GM06990 (cell line): ENCODE data around the gene MTNR1B.

Experiments
- DNase-seq: peaks from one replicate; pipeline ENCODE4 v3.0.0-alpha.2; 2011; ENCODE audit not compliant: insufficient read length; ENCODE audit errors: extremely low read depth
- H3K27me3 ChIP-seq: replicated peaks from 2 replicates; pipeline ENCODE4 v1.6.0; 2011; ENCODE audit warnings: low read length; ENCODE audit not compliant: control insufficient read depth, insufficient read depth
- H3K36me3 ChIP-seq: 2 replicates; pipeline ENCODE4 v1.5.1; 2011; ENCODE audit warnings: low read length; ENCODE audit not compliant: control insufficient read depth, insufficient read depth
- H3K4me3 ChIP-seq: replicated peaks from 2 replicates; pipeline ENCODE4 v1.5.1; 2011; ENCODE audit warnings: low read depth, mild to moderate bottlenecking, control low read depth, low read length
- CTCF ChIP-seq: IDR thresholded peaks from 2 replicates; pipeline ENCODE4 v1.5.1; 2011; ENCODE audit warnings: low read length, control low read depth, mild to moderate bottlenecking, inconsistent platforms; ENCODE audit not compliant: insufficient read depth, poor library complexity, severe bottlenecking

MTNR1B gene

GRCh38 chr11:92954003-92954402, 15.4 kb upstream of the MTNR1B start:
- DNase-seq: no peak
- H3K36me3 ChIP-seq: no peaks in the 10 kb centered on the region
- no peak for TF ChIP-seq CTCF
- H3K27me3 ChIP-seq: no peaks in the 10 kb centered on the region
- no peak overlapping the region for H3K4me3 ChIP-seq

GRCh38 chr11:92955860-92956259, 13.6 kb upstream of the MTNR1B start:
- DNase-seq: no peak
- Histone ChIP-seq H3K4me3 (no peak overlapping the region), H3K36me3 (no peaks in the 10 kb centered on the region), H3K27me3 (no peaks in the 10 kb centered on the region)
- TF ChIP-seq CTCF: no peak

- Histone ChIP-seq H3K36me3 (no peaks in the 10 kb centered on the region), H3K27me3 (no peaks in the 10 kb centered on the region; the same call in 1 of the 2 replicates), H3K4me3 (no peak overlapping the region)
- no peak for DNase-seq
- no peak for TF ChIP-seq CTCF
Measured at GRCh38 chr11:92960886-92961285, 8.6 kb upstream of the MTNR1B start.

- TF ChIP-seq CTCF: no peak
- H3K27me3 ChIP-seq: no peaks in the 10 kb centered on the region; the same call in 1 of the 2 replicates
- no peaks in the 10 kb centered on the region for H3K36me3 ChIP-seq
- DNase-seq: no peak
- no peak overlapping the region for H3K4me3 ChIP-seq
Measured at GRCh38 chr11:92962446-92962845, 7.0 kb upstream of the MTNR1B start.

- no peaks in the 10 kb centered on the region; the same call in 1 of the 2 replicates for H3K27me3 ChIP-seq
- DNase-seq: no peak
- no peaks in the 10 kb centered on the region for H3K36me3 ChIP-seq
- no peak overlapping the region for H3K4me3 ChIP-seq
- no peak for TF ChIP-seq CTCF
Measured at GRCh38 chr11:92964471-92964870, 5.0 kb upstream of the MTNR1B start.

GRCh38 chr11:92965196-92965595, 4.3 kb upstream of the MTNR1B start:
- H3K4me3 ChIP-seq: no peak overlapping the region
- TF ChIP-seq CTCF: no peak
- H3K27me3 ChIP-seq: no peaks in the 10 kb centered on the region; the same call in 1 of the 2 replicates
- no peaks in the 10 kb centered on the region for H3K36me3 ChIP-seq
- DNase-seq: no peak
